ENCODE measurements around the gene CDX2. TPM values are rescaled to one million over a fixed set of nuclear protein-coding genes. Genes with fewer than 3 reads are reported as not detected.

The CDX2 gene
- total RNA-seq, 4 donors from 2014 or later: not detected

DNA sequence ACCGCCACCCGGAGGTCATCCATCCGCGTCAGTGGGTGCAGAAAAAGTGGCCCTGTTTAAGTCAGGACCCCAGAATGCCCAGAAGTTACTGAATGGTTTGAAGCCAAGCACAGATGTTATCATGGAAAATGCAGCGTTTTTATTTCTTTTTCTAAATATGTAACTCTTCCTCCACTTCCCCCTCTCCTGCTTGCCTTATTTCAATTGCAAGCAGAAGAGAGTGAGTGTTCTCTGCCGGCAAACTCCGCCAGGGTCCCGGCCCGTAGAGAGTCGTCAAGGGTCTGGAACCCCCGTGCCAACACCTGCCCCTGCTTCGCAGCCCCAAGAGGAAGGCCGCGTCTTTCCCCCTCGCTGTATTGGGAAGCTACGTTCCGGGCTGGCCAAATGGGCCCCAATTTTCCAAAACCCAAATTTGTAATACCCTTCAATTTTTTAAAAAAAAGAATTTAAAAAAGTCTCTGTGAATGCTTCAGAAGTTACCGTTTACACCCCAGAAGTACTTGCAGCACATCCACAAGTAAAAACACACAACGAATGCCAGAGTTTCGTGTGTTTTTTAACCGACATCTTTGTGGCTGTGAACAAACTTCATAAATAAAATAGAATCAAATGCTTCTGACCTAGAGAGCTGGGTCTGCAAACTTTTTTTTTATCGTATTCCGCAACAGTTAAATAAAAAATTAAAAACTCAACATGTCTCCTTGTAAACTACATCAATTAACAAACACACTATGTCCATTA is 50.0 kb downstream of the CDX2 start:
- ATAC-seq (ENCODE audit: low FRiP score): no peak
- no peak for DNase-seq (ENCODE audit: low spot score)
- TF ChIP-seq, protein P1, sequence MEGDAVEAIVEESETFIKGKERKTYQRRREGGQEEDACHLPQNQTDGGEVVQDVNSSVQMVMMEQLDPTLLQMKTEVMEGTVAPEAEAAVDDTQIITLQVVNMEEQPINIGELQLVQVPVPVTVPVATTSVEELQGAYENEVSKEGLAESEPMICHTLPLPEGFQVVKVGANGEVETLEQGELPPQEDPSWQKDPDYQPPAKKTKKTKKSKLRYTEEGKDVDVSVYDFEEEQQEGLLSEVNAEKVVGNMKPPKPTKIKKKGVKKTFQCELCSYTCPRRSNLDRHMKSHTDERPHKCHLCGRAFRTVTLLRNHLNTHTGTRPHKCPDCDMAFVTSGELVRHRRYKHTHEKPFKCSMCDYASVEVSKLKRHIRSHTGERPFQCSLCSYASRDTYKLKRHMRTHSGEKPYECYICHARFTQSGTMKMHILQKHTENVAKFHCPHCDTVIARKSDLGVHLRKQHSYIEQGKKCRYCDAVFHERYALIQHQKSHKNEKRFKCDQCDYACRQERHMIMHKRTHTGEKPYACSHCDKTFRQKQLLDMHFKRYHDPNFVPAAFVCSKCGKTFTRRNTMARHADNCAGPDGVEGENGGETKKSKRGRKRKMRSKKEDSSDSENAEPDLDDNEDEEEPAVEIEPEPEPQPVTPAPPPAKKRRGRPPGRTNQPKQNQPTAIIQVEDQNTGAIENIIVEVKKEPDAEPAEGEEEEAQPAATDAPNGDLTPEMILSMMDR (IDR thresholded peaks at IDR 0.05): no peak

DNA sequence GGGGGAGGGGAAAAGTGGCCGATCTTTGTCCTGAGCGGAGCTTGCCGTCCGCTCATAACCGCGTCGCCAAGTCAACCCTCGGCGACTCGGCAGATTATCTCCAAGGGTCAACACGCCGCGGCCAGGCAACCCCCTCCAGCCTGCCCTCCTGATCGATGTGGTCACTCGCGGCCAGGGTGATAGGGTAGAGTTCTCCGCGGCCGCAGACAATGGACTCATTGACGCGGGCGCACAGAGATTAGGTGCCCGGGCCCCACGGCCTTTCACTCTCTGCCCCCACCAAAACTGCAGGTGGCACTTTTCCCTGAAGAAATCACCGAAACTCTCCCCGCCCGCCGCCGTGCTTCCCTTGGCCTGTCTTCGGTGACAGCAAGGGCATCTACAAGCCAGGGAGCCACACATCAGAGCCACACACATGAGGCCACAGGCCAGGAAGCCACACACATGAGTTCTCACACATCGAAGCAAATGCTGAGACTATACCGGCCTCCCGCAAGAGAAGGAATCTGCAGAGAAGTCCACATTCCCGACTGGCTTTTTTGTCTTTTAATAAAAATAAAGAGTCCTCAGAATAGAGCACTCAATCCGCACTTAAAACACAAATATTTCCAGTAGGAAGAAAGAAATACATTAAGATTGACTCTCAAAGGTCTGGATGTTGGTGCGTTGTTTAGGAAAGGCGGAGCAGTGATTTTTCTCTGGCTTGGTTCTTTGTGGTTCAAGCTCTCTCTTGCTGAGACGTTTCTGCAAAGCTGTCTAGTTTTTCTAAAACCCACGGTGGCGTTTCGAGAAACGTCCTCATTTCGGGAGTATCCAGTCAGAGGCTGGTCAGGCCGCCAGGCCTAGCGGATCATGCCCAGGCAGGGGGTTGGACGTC is 50.8 kb downstream of the CDX2 start:
- DNase-seq (ENCODE audit: low spot score): no peak
- ATAC-seq (ENCODE audit: low FRiP score): no peak
- TF ChIP-seq, protein P1 (IDR thresholded peaks at IDR 0.05): no peak

DNA sequence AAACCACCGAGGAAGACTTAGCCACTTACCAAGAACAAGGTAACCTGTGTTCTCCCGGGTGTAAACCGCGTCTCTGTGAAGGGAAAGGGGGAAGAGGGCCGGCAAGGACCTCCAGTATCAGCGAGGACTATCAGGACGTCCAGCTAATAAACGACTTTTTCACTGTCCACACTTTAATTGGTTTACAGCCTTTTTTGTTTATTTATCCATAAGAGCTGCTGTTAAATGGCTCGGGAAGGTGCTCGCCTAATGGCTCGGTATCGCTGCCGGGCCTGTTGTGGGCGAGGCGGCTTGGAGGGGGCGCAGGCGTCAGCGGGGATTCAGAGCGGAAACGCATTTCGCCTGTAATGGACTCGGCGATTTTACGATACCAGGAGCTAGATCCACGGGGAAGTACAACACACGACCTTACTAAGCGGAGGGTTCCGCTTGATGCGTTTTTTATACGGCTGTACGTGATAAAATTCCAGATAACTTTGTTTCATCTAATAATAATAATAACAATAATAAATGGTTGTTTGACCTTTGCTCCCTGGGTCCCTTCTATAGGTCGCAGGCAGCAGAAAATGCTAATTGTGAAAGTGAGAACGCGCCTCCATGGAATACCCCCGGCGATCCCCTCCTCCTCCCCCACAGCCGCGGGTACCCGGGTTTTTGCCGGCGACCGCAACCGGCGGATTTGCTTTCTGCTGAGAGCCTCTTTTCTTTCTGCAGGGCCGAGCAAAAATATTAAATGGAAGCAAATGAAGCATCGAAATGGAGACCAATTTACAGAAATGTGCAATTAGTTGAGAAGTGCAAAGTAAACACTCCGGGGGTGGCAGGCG is 51.8 kb downstream of the CDX2 start:
- TF ChIP-seq, protein P1 (IDR thresholded peaks at IDR 0.05): no peak
- DNase-seq (ENCODE audit: low spot score) (no peak), ATAC-seq (ENCODE audit: low FRiP score) (no peak)

DNA sequence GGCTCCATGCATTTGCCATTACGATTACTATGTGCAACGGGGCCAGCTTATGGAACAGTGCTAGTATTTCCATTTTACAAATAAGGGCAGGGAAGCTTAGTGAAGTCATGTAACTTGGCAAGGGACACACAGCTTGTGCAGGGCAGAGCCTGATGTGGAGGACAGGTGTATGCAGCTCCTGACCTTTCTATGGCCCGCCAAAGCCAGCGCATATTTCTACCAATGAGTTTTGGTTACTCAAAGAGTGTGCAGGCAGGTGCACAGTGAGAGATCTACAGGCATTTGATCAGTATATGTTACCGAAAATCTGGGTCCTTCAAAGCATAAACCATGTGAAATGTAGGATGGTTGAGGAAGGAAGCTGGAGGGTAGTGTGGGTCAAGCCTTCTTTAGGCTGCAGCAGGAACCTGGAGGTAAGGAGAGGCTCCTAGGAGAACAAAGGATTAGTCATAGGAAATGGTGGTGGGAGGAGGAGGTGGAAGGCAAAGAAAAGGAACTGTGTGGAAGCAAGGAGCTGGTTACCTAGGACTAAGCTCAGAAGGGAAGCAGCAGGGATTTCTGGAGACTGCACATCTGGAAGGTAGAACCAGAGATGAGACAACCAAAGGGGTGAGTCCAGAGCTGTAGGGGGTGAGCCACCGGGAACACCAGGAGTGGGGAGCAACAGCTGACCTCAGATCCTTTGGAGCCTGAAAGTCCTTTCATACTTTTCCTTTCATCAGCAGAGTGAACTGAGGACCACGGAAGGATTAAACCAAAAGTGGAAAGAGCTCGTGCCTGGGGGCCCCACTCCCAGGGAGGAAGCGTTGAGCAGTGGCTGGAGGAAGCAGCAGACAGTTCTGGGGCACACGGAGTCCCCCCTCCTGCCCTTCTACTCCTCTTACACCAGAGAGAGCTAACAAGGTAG is 53.6 kb downstream of the CDX2 start:
- DNase-seq (ENCODE audit: low spot score) (no peak), ATAC-seq (ENCODE audit: low FRiP score) (no peak)
- TF ChIP-seq, protein P1 (IDR thresholded peaks at IDR 0.05): no peak

DNA sequence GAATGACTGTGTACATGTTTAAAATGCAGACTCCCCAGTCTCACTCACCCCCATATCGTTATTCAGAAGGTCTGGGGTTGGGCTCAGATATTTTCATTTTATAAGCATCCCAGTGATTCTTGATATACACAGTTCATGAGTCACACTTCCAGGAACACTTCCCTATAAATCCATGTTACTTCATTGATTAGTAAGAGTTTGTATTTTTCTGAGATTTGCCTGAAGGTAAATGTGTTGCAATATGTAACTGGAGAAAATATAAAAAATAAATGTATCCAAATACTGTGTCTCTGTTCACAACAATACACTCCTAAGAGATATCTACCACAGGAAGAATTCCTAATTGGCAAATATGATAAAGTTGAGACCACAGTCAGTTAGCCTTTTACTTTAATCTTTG is 56.0 kb downstream of the CDX2 start:
- DNase-seq (ENCODE audit: low spot score): no peak
- TF ChIP-seq, protein P1 (IDR thresholded peaks at IDR 0.05): no peak
- ATAC-seq (ENCODE audit: low FRiP score): no peak

DNA sequence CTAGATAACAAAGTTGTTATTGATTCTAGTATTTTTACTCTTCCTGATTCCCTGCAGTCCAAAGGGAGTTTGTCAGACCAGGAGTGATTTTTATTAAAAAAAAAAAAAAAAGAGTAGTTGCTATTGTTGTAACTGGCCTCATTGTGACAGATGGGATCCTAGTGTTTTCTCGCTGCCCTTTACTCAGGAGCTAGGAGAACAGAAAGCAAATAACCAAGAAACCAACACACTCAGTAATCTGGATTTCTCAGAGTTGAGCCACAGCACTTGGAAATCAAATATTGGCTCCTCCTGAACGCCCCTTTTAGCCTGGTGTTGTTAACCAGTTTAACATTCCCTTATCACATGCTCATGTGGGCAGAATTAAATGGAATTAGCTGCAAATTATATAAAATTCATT is 57.6 kb downstream of the CDX2 start:
- DNase-seq (ENCODE audit: low spot score): no peak
- TF ChIP-seq, protein P1 (IDR thresholded peaks at IDR 0.05): no peak
- ATAC-seq (ENCODE audit: low FRiP score): no peak

Data from omental fat pad (tissue), 4 donors.